Measurements from ENCODE around the gene AFAP1L2.

AFAP1L2 gene

GRCh38 chr10:114346176-114347031 is 57.9 kb downstream of the AFAP1L2 start:
- Histone ChIP-seq H3K36me3 (ENCODE audit: control insufficient read depth, low read length) (no peaks in the 10 kb centered on the region), H3K27me3 (ENCODE audit: control insufficient read depth, low read length) (no peaks in the 10 kb centered on the region), H3K27ac (ENCODE audit: low read depth, low read length) (no peak overlapping the region), H3K4me3 (ENCODE audit: low read length) (no peak overlapping the region), H3K9me2 (replicated peaks; ENCODE audit: control insufficient read depth, low read length) (no peaks in the 10 kb centered on the region), H3K4me1 (ENCODE audit: control insufficient read depth, low read length) (no peaks in the 10 kb centered on the region), H4K20me1 (ENCODE audit: control insufficient read depth, insufficient read depth, low read depth, low read length) (no peaks in the 10 kb centered on the region), H3K4me2 (ENCODE audit: low read length) (no peak overlapping the region), H3F3A (ENCODE audit: control insufficient read depth, insufficient read depth) (no peaks in the 10 kb centered on the region), H3K9me3 (ENCODE audit: control insufficient read depth, insufficient read depth, low read length) (no peaks in the 10 kb centered on the region), H3K79me2 (ENCODE audit: control insufficient read depth, low read length) (no peaks in the 10 kb centered on the region)
- TF ChIP-seq CTCF (IDR thresholded peaks at IDR 0.05; ENCODE audit: low read depth, low read length, poor library complexity, severe bottlenecking), result no peak

- TF ChIP-seq EZH2phosphoT487 (IDR thresholded peaks at IDR 0.05; ENCODE audit: borderline replicate concordance, low read length) (no peak), CTCF (IDR thresholded peaks at IDR 0.05; ENCODE audit: low read depth, low read length, poor library complexity, severe bottlenecking) (no peak)
- Histone ChIP-seq H3K27me3 (ENCODE audit: control insufficient read depth, low read length) (no peaks in the 10 kb centered on the region), H3K9me3 (ENCODE audit: control insufficient read depth, insufficient read depth, low read length) (no peaks in the 10 kb centered on the region), H3K9me2 (replicated peaks; ENCODE audit: control insufficient read depth, low read length) (no peaks in the 10 kb centered on the region), H3K4me2 (ENCODE audit: low read length) (no peak overlapping the region), H3K4me1 (ENCODE audit: control insufficient read depth, low read length) (no peaks in the 10 kb centered on the region), H3K79me2 (ENCODE audit: control insufficient read depth, low read length) (no peaks in the 10 kb centered on the region), H4K20me1 (ENCODE audit: control insufficient read depth, insufficient read depth, low read depth, low read length) (no peaks in the 10 kb centered on the region), H3K36me3 (ENCODE audit: control insufficient read depth, low read length) (no peaks in the 10 kb centered on the region), H3F3A (ENCODE audit: control insufficient read depth, insufficient read depth) (no peaks in the 10 kb centered on the region), H3K4me3 (ENCODE audit: low read length) (no peak overlapping the region), H3K27ac (ENCODE audit: low read depth, low read length) (no peak overlapping the region)
These were observed 58.6 kb downstream of the AFAP1L2 start for GRCh38 chr10:114345701-114346100.

- no peak overlapping the region for H3K4me3 ChIP-seq (ENCODE audit: low read length)
- no peaks in the 10 kb centered on the region for H3K4me1 ChIP-seq (ENCODE audit: control insufficient read depth, low read length)
- no peak for TF ChIP-seq EZH2phosphoT487 (IDR thresholded peaks at IDR 0.05; ENCODE audit: borderline replicate concordance, low read length)
- no peaks in the 10 kb centered on the region for H4K20me1 ChIP-seq (ENCODE audit: control insufficient read depth, insufficient read depth, low read depth, low read length)
- no peaks in the 10 kb centered on the region for H3K9me3 ChIP-seq (ENCODE audit: control insufficient read depth, insufficient read depth, low read length)
- no peaks in the 10 kb centered on the region for H3K27me3 ChIP-seq (ENCODE audit: control insufficient read depth, low read length)
- H3K4me2 ChIP-seq (ENCODE audit: low read length), result no peak overlapping the region
- no peaks in the 10 kb centered on the region for H3F3A ChIP-seq (ENCODE audit: control insufficient read depth, insufficient read depth)
- no peaks in the 10 kb centered on the region for H3K36me3 ChIP-seq (ENCODE audit: control insufficient read depth, low read length)
- no peaks in the 10 kb centered on the region for H3K79me2 ChIP-seq (ENCODE audit: control insufficient read depth, low read length)
- H3K27ac ChIP-seq (ENCODE audit: low read depth, low read length), result no peak overlapping the region
- H3K9me2 ChIP-seq (replicated peaks; ENCODE audit: control insufficient read depth, low read length), result no peaks in the 10 kb centered on the region
These were observed 60.4 kb downstream of the AFAP1L2 start for GRCh38 chr10:114343623-114344505.
